ENCODE measurements around the gene DIP2A. TPM values are rescaled to one million over a fixed set of nuclear protein-coding genes. Genes with fewer than 3 reads are reported as not detected.
"Not testable (repeated sequence)": the region's sequence is repeated elsewhere in the genome, so short reads cannot be mapped to it uniquely, and the experiment has no call there.

The DIP2A gene
- total RNA-seq, 1 donor from 2014 or later = 28.5 TPM

DNA sequence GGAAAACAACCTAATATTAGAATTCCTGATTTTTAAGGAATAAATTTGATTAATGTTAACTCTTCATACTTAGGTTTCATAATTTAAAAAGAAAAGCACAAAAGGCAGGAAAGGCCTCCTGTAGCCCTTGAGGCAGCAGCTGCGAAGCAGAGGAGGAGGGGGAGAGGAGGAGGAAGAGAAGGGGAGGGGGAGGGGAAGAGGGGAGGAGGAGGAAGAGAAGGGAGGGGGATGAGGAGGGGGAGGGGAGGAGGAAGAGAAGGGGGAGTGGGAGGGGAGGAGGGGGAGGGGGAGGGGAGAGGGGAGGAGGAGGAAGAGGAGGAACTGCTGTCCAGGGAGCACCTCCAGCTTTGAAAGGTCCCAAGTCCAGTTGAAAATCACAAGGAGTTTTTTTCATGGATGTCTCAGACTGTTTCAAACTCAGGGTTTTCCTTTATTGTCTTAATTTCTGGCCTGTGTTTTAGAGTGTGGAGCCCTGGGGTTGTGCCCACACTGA is 35.1 kb upstream of the DIP2A start:
- DNase-seq = no peak
- intact Hi-C loops (cut with micrococcal nuclease) = no loop called here

DNA sequence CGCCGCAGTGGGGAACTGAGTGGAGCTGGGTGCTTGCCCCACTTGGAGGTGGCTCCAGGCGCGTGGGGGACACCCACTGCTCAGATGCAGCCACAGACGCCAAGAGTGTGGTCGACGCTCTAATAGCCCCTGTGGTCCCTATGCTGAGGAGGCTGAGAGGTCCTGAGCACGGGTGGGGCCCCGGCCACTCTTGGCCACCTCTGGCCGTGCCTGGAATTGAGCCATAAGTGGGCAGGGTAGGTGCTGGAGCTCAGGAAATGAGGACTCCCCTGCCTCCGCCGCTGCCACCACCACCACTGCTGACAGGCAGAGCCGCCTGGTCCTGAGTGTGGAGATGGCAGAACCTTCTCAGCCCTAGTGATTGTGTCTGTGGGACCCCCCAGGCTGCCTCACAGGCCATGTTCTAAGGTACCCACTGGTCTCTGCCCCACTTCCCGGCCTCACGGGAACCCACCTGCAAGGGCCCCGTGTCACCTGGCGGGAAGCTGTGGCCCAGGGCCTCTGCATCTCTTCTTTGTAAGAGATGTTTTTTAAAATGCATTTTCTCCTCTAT is 34.6 kb upstream of the DIP2A start:
- ATAC-seq = no peak
- DNase-seq = peak; percentile 21
- intact Hi-C loops (cut with micrococcal nuclease) = no loop called here

More for the DNA sequence above, 35.1 kb upstream of the DIP2A start:
- no peak for ATAC-seq

DNA sequence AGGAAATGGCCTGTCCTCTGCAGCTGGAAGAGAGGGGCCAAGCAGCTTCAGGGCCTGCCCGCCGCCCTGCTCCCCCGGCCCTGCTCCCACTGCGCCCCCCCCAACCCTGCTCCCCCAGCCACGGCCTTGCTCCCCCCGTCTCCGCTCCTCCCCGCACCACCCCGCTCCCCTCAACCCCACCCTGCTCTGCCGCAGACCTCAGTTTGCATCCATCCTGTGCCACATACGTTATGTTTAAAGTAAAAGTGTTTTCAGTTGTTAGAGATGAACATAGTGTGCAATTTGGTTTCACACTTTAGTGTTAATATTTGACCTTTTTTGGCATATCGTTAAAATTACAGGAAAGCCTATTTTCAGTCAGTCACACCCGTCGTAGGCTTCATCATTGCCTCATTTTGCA is 34.1 kb upstream of the DIP2A start:
- intact Hi-C loops (cut with micrococcal nuclease) = no loop called here
- DNase-seq = peak; percentile 17
- peak; percentile 23 for ATAC-seq

- intact Hi-C loops (cut with micrococcal nuclease) = no loop called here
- DNase-seq = peak; percentile 17
- ATAC-seq = no peak
Observed at GRCh38 chr21:46425041-46425440, 33.6 kb upstream of the DIP2A start.

DNA sequence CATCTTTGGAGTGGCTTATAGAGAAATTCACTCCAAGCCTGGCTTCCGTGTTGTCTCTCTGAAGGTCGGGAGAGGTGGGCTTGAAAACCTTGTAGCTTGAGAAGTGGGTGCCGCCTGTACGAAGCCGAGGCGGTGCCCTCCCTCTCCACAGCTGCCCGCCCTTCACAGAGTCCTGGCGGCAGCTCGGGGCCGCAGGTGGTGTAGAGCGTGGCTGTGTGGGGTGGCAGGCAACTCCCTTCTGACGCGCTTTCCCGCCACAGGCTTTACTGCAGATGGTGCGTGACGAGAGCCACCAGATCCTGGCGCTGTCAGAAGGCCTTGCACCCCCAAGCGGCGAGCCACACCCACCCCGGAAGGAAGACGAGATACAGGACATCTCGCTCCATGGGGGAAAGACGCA is 33.1 kb upstream of the DIP2A start:
- intact Hi-C loops (cut with micrococcal nuclease) = no loop called here
- ATAC-seq = peak; percentile 11

DNA sequence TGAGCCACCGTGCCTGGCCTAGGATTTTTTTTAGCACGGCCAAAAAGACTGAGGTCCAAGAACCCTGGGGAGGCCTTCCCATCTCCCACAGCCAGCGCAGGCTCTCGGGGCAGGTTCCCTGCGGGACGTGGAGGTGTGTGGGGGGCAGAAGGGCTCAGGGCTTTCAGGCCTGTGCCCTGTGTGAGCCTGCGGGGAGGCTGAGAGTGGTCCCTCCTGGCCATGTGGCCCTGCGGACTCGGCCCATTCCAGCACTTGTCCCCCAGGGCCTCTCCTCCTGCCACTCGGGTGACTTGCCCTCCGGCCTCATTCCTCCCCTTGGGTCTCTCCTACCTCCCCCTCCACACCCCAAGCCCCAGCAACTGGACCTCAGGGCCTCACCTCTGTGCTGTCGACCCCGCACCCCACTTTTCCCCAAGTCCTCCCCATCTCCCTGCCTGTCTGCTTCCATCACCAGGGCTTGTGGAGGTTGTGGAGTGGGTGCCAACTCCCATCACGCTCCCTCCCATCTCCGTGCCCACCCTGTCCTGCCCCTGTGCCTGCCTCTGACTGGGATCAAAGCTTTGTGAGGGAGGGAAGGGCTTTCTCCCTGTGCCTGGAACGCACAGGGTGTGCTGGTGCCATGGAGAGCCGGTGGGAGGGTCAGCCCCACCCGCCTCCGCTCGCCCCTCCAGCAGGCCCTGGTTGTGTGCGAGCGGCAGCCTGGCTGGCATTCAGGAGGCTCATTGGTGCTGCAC is 32.2 kb upstream of the DIP2A start:
- intact Hi-C loops (cut with micrococcal nuclease) = no loop called here
- no peak for ATAC-seq
- DNase-seq = peak; percentile 18

More for the DNA sequence above, 33.1 kb upstream of the DIP2A start:
- peak; percentile 35 for DNase-seq

DNA sequence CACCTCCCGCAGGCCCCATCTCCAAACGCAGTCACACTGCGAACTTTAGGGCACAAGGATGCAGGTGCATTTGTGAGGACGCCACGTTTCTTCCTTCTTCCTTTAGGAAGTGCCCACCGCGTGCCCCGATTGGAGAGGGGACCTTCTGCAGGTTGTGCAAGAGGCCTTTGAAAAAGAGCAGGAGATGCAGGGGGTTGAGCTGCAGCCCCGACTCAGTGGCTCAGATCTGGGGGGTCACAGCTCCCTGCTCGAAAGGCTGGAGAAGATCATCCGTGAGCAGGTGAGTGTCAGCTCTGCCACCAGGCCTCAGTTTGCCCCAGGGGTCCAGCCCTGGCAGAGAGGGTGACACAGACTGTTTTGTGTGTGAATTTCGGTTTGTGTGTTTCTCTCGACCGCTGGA is 31.2 kb upstream of the DIP2A start:
- ATAC-seq (no peak), DNase-seq (peak; percentile 6)
- intact Hi-C loops (cut with micrococcal nuclease) = no loop called here

- DNase-seq (peak; percentile 24), ATAC-seq (no peak)
- intact Hi-C loops (cut with micrococcal nuclease) = no loop called here
Observed at GRCh38 chr21:46428286-46428685, 30.4 kb upstream of the DIP2A start.

DNA sequence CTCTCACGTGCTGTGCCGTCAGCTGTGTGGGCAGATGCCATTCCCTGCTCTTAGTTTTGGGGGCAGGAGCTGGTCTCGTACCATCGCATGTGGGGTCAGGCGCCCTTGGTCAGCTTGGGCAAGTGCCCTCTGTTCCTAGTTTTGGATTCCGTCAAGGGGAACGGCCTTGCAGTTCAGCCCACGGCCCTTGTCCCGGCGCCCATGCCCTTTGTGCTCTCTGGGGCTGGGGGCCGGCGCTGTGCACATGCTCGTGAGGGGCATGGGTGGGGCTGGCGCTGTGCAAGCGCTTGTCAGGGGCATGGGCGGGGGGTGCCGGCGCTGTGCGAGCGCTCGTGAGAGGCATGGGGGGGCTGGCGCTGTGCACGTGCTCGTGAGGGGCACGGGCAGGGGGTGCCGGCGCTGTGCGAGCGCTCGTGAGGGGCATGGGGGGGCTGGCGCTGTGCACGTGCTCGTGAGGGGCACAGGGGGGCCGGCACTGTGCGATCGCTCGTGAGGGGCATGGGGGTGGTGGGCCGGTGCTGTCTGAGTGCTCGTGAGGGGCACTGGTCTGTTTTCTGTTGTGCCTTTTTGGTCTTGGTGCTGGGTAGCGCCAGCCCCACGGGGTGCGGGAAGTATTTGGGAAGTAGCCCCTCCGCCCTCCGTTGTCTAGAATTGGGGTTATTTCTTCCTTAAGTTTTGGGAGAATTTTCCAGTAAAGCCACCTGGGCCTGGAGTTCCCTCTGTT is 29.5 kb upstream of the DIP2A start:
- peak; percentile 23 for DNase-seq
- intact Hi-C loops (cut with micrococcal nuclease) = no loop called here
- no peak for ATAC-seq

GRCh38 chr21:46429754-46430681 is 28.7 kb upstream of the DIP2A start:
- ATAC-seq = no peak
- intact Hi-C loops (cut with micrococcal nuclease) = no loop called here
- peak; percentile 25 for DNase-seq

DNA sequence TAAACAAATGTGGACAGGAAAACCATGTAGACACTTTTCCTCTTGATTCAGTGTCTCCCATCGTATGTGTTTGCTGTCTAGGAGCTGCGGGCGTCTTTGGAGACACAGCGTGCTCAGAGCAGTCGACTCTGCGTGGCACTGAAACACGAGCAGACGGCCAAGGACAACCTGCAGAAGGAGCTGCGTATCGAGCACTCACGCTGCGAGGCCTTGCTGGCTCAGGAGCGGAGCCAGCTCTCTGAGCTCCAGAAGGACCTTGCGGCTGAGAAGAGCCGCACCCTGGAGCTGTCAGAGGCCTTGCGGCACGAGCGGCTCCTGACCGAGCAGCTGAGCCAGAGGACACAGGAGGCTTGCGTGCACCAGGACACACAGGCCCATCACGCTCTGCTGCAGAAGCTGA is 27.2 kb upstream of the DIP2A start:
- intact Hi-C loops (cut with micrococcal nuclease) = no loop called here
- DNase-seq = peak; percentile 21
- no peak for ATAC-seq

GRCh38 chr21:46431884-46432488 is 26.7 kb upstream of the DIP2A start:
- ATAC-seq (no peak), DNase-seq (peak; percentile 46)
- intact Hi-C loops (cut with micrococcal nuclease) = no loop called here

GRCh38 chr21:46433116-46433515 is 25.6 kb upstream of the DIP2A start:
- intact Hi-C loops (cut with micrococcal nuclease); ATAC-seq: not testable (repeated sequence)
- DNase-seq = peak; percentile 8

DNA sequence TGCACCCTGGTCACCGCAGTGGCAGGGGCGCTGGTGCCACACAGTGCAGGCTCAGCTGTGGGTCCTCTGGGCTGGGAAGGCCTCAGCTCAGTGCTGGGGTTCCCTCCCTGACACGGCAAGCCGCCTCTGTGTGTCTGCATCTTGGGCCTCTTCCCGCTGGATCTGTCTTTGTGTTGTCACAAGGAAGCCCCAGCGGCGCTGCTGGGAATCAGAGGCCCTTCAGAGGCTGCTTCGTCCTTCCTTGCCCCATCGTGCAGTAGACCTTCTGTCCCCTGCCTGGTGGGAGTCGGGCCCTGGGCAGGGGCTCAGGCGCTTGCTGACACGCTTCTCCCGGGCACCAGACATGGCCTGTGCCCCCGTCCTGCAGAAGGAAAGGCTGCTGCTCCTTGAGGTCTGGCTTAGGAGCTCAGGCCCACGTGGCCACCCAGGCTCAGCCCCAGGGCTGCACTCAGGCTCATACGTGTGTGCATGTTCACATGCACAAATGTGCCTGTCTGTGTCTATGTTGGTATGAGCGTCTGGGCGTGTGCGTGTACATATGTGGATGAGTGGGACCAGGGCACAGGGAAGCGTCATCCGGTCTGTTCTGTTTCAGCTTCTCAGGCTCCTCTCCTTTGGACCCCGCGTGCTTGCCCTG is 24.3 kb upstream of the DIP2A start:
- ATAC-seq = no peak
- peak; percentile 14 for DNase-seq

DNA sequence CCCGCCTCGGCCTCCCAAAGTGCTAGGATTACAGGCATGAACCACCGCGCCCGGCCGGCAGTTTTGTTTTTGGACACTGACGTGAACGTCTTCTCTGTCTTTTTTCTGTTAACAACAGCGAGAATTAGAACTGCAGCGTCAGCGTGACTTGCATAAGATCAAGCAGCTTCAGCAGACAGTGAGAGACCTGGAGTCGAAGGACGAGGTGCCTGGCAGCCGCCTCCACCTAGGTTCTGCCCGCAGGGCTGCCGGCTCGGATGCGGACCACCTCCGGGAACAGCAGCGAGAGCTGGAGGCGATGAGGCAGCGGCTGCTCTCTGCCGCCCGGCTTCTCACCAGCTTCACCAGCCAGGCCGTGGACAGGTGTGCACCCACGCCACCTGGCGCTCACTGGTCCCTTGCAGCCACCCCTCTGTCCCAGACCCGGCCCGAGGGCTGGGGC is 22.9 kb upstream of the DIP2A start:
- intact Hi-C loops (cut with micrococcal nuclease) = no loop called here
- ATAC-seq (no peak), DNase-seq (peak; percentile 25)

More for the DNA sequence above, 24.3 kb upstream of the DIP2A start:
- intact Hi-C loops (cut with micrococcal nuclease) = no loop called here

DNA sequence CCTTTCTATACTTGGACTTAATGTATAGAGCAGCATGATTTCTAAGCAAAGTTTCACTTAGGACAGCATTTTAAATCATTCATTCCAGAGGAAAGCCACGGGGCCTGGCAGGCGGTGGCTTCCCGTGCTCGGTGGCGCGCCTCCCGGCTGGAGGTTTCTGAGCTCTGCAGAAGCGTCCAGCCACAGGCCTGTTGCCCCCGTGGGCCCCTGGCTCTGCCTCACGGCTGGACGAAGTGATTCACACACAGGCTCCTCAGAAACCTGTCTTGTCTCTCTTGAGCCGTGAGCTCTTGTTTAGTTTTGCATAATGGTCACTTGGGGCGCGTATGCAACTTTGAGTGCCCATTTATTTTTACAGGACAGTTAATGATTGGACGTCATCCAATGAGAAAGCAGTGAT is 22.1 kb upstream of the DIP2A start:
- peak; percentile 15 for DNase-seq
- no peak for ATAC-seq
- intact Hi-C loops (cut with micrococcal nuclease) = no loop called here

DNA sequence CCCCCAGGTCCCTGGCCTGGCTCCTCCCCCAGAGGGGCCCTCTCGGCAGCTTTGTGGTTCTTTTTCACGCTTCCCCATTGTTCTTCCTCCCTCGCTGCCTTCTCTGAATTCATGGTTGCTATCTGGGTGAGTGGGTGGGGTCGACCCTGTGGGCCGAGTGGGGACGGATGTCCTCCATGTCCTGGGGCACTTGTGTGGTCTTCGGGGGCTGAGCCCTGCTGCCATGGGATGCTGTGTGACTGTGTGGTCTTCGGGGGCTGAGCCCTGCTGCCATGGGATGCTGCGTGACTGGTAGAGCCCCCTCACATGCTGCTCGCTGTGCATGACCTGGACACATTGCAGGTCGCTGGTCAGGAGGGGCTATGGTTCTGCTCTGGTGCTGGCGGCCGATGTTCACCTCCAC is 21.6 kb upstream of the DIP2A start:
- ATAC-seq (no peak), DNase-seq (peak; percentile 17)
- intact Hi-C loops (cut with micrococcal nuclease) = no loop called here

GRCh38 chr21:46437511-46437910 is 21.2 kb upstream of the DIP2A start:
- ATAC-seq (no peak), DNase-seq (peak; percentile 13)
- intact Hi-C loops (cut with micrococcal nuclease) = no loop called here

Data from left ventricle myocardium superior (tissue), 1 donor.